ENCODE measurements around the gene MAP3K2. TPM values are rescaled to one million over a fixed set of nuclear protein-coding genes. Genes with fewer than 3 reads are reported as not detected.

The MAP3K2 gene
- total RNA-seq, 4 donors from 2014 or later = 29.4 to 49.1 (median 44.0) TPM

- Histone ChIP-seq H3K4me3 (no peak overlapping the region), H3K9me3 (no peaks in the 10 kb centered on the region), H3K36me3 (peaks cover 84% of the 10 kb centered on the region), H3K4me1 (no peaks in the 10 kb centered on the region), H3K27me3 (no peaks in the 10 kb centered on the region), H3K27ac (no peak overlapping the region)
- DNase-seq (ENCODE audit: low spot score in 2 of 2) = no peak
- WGBS = 93% methylated on average over 5 of the region's 5 CpGs
- TF ChIP-seq POLR2AphosphoS5 (IDR thresholded peaks at IDR 0.05) = no peak
- no peak for TF ChIP-seq CTCF (IDR thresholded peaks at IDR 0.05)
- TF ChIP-seq POLR2A (IDR thresholded peaks at IDR 0.05) = no peak
- no peak for TF ChIP-seq EP300 (IDR thresholded peaks at IDR 0.05)
These were observed 117.1 kb downstream of the MAP3K2 start for GRCh38 chr2:127270663-127271062.

GRCh38 chr2:127261804-127262406 is 125.9 kb downstream of the MAP3K2 start:
- no peak for DNase-seq (ENCODE audit: low spot score in 2 of 2)
- Histone ChIP-seq H3K4me3 (no peak overlapping the region), H3K27ac (no peak overlapping the region), H3K4me1 (no peaks in the 10 kb centered on the region), H3K36me3 (peaks cover 56% of the 10 kb centered on the region), H3K27me3 (no peaks in the 10 kb centered on the region), H3K9me3 (no peaks in the 10 kb centered on the region)
- WGBS = 80% methylated on average over 8 of the region's 8 CpGs
- no peak for TF ChIP-seq POLR2A (IDR thresholded peaks at IDR 0.05)
- no peak for TF ChIP-seq CTCF (IDR thresholded peaks at IDR 0.05)
- TF ChIP-seq POLR2AphosphoS5 (IDR thresholded peaks at IDR 0.05) = no peak
- no peak for TF ChIP-seq EP300 (IDR thresholded peaks at IDR 0.05)

GRCh38 chr2:127259355-127259754 is 128.4 kb downstream of the MAP3K2 start:
- DNase-seq (ENCODE audit: low spot score in 2 of 2) = no peak
- H3K27ac ChIP-seq = no peak overlapping the region
- WGBS = 80% methylated on average over 5 of the region's 5 CpGs
- H3K36me3 ChIP-seq = peaks cover 62% of the 10 kb centered on the region
- no peak for TF ChIP-seq POLR2A (IDR thresholded peaks at IDR 0.05)
- TF ChIP-seq POLR2AphosphoS5 (IDR thresholded peaks at IDR 0.05) = no peak
- no peak for TF ChIP-seq CTCF (IDR thresholded peaks at IDR 0.05)
- no peak for TF ChIP-seq EP300 (IDR thresholded peaks at IDR 0.05)
- no peaks in the 10 kb centered on the region for H3K27me3 ChIP-seq
- no peaks in the 10 kb centered on the region for H3K9me3 ChIP-seq
- no peaks in the 10 kb centered on the region for H3K4me1 ChIP-seq
- H3K4me3 ChIP-seq = no peak overlapping the region

- no peak overlapping the region for H3K4me3 ChIP-seq
- H3K9me3 ChIP-seq = no peaks in the 10 kb centered on the region
- 64% methylated on average over 8 of the region's 8 CpGs for WGBS
- peaks cover 54% of the 10 kb centered on the region for H3K36me3 ChIP-seq
- H3K27ac ChIP-seq = no peak overlapping the region
- no peaks in the 10 kb centered on the region for H3K27me3 ChIP-seq
- no peaks in the 10 kb centered on the region for H3K4me1 ChIP-seq
- no peak for DNase-seq (ENCODE audit: low spot score in 2 of 2)
- TF ChIP-seq EP300 (IDR thresholded peaks at IDR 0.05) (no peak), POLR2A (IDR thresholded peaks at IDR 0.05) (no peak), CTCF (IDR thresholded peaks at IDR 0.05) (no peak), POLR2AphosphoS5 (IDR thresholded peaks at IDR 0.05) (no peak)
These were observed 130.9 kb downstream of the MAP3K2 start for GRCh38 chr2:127256866-127257265.

- H3K9me3 ChIP-seq = no peaks in the 10 kb centered on the region
- no peak overlapping the region for H3K4me3 ChIP-seq
- WGBS = 92% methylated on average over 3 of the region's 3 CpGs
- TF ChIP-seq CTCF (IDR thresholded peaks at IDR 0.05) (no peak), POLR2A (IDR thresholded peaks at IDR 0.05) (no peak), POLR2AphosphoS5 (IDR thresholded peaks at IDR 0.05) (no peak), EP300 (IDR thresholded peaks at IDR 0.05) (no peak)
- no peak for DNase-seq (ENCODE audit: low spot score in 2 of 2)
- H3K36me3 ChIP-seq = peaks cover 54% of the 10 kb centered on the region
- H3K4me1 ChIP-seq = no peaks in the 10 kb centered on the region
- H3K27ac ChIP-seq = no peak overlapping the region
- H3K27me3 ChIP-seq = no peaks in the 10 kb centered on the region
These were observed 131.4 kb downstream of the MAP3K2 start for GRCh38 chr2:127256381-127256780.

All from suprapubic skin (tissue), 4 donors.